GM12801 (cell line): ENCODE data around the gene ILK.

Experiments
- TF ChIP-seq, protein P1 (sequence below): IDR thresholded peaks from one replicate; pipeline ENCODE4 v1.5.1; 2011; ENCODE audit warnings: control low read depth; ENCODE audit not compliant: insufficient read length; ENCODE audit errors: extremely low read depth

ILK gene

DNA sequence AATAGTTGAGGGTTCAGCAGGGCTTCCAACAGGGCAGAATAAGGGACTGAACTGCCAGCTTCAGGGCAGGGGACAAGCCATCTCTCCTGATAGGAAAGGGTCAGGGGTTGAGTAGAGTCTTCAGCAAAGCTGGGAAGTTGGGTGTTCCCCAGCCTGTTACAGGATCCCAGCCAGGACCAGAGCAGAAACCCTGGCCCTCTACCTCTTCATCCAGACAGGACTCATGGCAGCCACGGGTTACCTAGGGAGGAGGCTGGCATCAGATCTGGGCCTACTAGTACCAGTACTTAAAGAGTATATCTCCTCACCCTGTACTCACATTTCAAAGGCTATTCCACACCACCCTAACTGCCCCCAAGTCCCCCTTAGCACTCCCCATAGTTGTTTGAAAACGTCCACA lies 10.9 kb downstream of the ILK start:
- TF ChIP-seq, protein P1, sequence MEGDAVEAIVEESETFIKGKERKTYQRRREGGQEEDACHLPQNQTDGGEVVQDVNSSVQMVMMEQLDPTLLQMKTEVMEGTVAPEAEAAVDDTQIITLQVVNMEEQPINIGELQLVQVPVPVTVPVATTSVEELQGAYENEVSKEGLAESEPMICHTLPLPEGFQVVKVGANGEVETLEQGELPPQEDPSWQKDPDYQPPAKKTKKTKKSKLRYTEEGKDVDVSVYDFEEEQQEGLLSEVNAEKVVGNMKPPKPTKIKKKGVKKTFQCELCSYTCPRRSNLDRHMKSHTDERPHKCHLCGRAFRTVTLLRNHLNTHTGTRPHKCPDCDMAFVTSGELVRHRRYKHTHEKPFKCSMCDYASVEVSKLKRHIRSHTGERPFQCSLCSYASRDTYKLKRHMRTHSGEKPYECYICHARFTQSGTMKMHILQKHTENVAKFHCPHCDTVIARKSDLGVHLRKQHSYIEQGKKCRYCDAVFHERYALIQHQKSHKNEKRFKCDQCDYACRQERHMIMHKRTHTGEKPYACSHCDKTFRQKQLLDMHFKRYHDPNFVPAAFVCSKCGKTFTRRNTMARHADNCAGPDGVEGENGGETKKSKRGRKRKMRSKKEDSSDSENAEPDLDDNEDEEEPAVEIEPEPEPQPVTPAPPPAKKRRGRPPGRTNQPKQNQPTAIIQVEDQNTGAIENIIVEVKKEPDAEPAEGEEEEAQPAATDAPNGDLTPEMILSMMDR: no peak

DNA sequence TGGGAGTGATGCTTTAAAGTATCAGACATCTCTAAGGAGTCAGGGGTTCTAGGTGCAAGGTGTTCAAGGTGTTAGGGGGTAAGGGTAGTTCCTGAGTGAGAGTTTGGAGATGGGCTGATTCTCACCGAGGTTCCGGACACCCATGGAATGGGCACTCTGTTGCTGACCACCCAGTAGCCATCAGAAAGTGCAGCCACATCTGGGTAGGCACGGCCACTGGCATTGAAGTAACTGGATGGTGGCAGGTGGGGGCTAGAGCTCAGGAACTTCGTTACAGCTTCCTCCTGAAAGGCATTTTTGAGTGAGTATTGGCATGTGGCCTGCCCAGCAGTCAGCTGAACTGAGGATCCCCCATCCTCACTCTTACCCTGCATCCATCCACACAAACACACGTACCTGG lies 11.5 kb downstream of the ILK start:
- TF ChIP-seq, protein P1: no peak

DNA sequence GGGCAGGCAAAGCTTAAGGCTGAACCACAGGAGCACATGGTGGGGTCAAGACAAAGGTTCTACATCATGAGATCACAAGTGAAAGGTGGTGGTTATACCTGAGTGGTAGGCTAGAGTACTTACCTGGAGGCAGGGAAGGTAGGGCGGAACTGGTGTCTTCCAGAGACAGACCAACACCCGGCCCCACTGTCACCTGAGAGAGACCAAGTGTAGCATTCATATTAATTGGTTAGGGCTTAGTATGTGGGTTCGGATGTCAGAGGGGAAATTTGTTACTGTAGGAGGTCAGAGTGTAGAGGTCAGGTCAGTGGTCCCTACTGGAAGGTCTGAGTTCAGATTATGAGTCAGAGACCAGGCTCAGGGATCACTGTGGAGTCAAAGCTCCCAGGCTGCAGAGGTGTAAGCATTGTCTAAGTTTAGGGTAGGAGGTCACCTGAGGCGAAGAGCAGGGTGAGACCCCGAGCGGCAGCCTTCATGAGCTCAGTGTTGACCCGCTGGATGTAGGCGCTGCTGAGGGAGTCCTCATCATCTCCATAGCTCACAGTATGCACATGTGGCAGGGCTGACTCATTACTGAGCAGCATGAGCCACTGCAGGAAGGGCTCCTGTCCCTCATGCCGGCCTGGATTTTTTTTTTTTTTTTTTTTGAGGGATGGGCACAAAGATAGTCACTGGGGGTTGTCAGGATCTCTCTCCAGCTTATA lies 12.5 kb downstream of the ILK start:
- TF ChIP-seq, protein P1: no peak

DNA sequence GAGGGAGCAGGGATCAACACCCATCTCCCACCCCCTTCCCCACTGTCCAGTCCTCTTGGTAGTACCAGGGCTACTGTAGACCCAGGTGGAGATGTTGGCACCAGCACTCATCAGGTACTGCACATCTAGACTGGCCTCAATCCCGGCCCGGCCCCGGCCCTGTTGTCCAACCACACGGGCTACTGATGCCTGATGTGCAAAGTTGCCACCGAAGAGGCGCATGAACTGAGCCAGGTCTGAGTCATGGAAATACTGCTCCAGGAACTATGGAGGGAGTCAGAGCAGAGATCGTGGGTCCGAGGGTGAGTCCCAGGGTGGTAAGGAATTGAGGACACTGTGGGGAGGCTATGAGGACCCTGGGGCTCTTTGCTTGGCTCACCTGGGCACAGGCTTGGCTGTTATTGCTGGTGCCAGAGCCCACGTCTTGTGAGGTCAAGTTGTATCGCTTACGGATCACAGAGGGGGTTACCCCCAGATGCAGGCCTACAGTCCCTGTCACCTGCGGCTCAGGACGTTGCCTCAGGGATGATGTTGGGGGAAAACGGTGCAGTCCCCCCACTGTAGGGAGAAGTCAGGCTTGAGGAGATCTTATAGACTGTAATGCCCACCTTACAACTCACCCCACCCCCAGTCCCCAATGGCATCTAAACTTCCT lies 13.1 kb downstream of the ILK start:
- TF ChIP-seq, protein P1: no peak

DNA sequence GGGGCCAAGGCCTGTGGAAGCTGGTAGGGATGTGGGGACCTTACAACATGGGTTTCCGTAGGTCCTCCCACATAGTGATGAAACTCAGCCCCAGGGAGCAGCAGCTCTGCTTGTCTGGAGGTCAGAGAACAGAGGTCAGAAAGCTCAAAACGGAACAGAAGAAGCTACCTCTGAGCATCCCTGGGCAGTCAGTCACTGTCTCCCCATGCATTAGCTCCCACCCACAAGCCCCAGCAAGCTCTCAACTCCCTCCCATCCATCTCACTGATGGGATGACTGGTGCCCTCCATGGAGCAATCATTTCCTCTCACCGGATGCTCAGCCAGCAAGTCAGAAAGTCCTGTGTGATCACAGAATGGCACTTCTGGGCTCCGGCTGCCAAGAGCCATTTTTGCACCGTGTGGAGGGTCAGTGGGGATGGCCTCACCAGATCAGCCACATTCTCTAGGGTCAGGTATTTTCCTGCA lies 13.8 kb downstream of the ILK start:
- TF ChIP-seq, protein P1: no peak

DNA sequence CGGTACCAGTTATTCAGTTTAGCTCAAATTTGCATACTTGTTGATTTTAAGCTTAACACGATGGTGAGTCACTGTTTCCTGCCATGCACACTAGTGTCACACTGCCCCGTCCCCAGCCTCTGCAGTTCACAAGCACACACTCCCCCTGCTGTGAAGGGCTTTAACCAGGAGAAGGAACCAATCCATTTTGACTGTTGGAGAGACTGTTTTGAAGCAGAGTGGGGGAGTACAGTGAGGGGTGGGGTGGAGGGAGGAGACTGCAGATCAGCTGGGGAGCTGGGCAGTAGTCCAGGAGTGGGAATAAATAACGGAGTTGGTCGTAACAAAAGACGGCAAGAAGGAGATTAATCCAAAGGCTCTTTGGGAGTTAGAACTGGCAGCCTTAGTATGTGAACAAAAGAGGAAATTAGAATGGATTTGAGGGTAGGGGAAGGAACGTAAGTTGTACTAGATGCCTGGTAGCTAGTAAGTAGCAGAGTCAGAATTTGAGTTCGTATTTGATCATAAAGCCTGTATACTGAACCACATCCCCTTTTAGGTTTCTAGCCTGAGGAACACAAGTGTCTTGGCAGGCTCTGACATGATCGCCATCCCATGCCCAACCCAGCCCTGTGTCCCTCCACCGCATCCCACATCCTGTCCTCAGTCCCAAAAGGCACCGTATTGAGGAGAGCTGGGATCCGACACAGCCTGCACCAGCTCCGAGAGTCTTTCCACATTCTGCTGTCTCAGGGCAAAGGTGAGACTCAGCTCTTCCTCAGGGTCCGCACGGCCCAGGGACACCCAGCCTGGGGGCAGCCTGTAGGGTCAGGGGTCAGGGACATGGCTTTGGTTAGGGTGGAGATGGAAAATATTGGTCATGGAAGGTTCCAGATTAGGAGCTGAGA lies 14.8 kb downstream of the ILK start:
- TF ChIP-seq, protein P1: no peak

DNA sequence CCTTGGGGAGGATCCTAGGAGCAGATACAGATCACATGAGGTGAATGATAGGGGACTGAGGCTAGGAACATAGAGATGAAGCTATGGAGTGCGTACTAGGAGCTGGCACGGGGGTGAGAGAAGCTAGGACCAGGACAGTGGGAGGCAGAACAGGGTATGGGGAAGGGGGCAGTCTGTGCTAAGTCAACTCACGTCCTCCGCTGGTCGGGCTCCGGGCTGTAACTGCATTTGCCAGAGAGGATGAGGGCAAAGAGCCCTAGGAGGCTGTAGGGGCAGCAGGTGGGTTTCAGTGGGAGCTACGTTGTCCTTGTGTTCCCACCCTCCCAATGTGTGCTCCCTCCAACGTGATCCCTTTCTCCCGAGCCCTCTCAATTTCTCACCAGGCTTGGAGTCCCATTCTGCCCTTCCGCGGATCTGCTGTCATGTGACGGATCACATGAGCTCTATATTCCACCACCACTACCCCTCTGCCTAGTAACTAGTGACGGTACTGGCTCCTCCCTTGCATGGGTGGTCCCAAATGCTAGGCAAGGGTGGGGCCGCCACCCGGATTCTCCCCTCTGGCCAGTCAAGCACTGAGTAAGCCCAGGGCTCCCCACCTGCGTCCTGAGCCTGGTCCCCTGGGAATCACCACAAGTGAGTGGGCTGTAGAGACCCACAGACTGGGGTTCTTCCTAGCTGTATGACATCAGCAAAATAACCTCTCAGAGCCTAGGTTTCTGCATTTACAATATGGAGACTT lies 15.6 kb downstream of the ILK start, which contains the start of gene TPP1:
TPP1 (minus strand) TSS at position 419 of the 742 bp plus-strand sequence; CDS start at position 397, 22 bp downstream.
- TF ChIP-seq, protein P1: no peak
